HL-60 (cell line): Measurements from ENCODE around the gene TAS2R19.

Experiments used
- POLR2AphosphoS5 ChIP-seq: IDR thresholded peaks from 2 replicates; pipeline ENCODE4 v1.6.1; 2012; ENCODE audit warnings: low read depth
- TF ChIP-seq, protein P1 (sequence below): IDR thresholded peaks from one replicate; pipeline ENCODE4 v1.5.1; 2011; ENCODE audit warnings: low read length, control low read depth, inconsistent platforms; ENCODE audit not compliant: insufficient read depth
- TF ChIP-seq, protein P2 (sequence below): IDR thresholded peaks from 2 replicates; pipeline ENCODE4 v1.6.1; 2012; ENCODE audit warnings: low read depth; ENCODE audit not compliant: insufficient replicate concordance

- TF ChIP-seq, protein P1, sequence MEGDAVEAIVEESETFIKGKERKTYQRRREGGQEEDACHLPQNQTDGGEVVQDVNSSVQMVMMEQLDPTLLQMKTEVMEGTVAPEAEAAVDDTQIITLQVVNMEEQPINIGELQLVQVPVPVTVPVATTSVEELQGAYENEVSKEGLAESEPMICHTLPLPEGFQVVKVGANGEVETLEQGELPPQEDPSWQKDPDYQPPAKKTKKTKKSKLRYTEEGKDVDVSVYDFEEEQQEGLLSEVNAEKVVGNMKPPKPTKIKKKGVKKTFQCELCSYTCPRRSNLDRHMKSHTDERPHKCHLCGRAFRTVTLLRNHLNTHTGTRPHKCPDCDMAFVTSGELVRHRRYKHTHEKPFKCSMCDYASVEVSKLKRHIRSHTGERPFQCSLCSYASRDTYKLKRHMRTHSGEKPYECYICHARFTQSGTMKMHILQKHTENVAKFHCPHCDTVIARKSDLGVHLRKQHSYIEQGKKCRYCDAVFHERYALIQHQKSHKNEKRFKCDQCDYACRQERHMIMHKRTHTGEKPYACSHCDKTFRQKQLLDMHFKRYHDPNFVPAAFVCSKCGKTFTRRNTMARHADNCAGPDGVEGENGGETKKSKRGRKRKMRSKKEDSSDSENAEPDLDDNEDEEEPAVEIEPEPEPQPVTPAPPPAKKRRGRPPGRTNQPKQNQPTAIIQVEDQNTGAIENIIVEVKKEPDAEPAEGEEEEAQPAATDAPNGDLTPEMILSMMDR, result no peak
- TF ChIP-seq POLR2AphosphoS5, result no peak
- TF ChIP-seq, protein P2, sequence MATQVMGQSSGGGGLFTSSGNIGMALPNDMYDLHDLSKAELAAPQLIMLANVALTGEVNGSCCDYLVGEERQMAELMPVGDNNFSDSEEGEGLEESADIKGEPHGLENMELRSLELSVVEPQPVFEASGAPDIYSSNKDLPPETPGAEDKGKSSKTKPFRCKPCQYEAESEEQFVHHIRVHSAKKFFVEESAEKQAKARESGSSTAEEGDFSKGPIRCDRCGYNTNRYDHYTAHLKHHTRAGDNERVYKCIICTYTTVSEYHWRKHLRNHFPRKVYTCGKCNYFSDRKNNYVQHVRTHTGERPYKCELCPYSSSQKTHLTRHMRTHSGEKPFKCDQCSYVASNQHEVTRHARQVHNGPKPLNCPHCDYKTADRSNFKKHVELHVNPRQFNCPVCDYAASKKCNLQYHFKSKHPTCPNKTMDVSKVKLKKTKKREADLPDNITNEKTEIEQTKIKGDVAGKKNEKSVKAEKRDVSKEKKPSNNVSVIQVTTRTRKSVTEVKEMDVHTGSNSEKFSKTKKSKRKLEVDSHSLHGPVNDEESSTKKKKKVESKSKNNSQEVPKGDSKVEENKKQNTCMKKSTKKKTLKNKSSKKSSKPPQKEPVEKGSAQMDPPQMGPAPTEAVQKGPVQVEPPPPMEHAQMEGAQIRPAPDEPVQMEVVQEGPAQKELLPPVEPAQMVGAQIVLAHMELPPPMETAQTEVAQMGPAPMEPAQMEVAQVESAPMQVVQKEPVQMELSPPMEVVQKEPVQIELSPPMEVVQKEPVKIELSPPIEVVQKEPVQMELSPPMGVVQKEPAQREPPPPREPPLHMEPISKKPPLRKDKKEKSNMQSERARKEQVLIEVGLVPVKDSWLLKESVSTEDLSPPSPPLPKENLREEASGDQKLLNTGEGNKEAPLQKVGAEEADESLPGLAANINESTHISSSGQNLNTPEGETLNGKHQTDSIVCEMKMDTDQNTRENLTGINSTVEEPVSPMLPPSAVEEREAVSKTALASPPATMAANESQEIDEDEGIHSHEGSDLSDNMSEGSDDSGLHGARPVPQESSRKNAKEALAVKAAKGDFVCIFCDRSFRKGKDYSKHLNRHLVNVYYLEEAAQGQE, result no peak
Observed at GRCh38 chr12:11023387-11023786, 967 bp upstream of the TAS2R19 start.
